GM21360 (cell line): Measurements from ENCODE around the gene RAB7B.

Experiments
- ATAC-seq: cut with Tn5 transposase; IDR thresholded peaks from one replicate; pipeline ENCODE4 v1.9.1; 2021; ENCODE audit warnings: mild to moderate bottlenecking, moderate library complexity; ENCODE audit not compliant: unreplicated experiment

Gene RAB7B

GRCh38 chr1:206023695-206024094, 20.5 kb upstream of the RAB7B start, which contains the start of gene CTSE:
CTSE (minus strand) TSS chr1:206023895; CDS start chr1:206023791, 104 bp downstream.
- no peak for ATAC-seq

- ATAC-seq, result no peak
These were observed 19.6 kb upstream of the RAB7B start for GRCh38 chr1:206022766-206023165.

GRCh38 chr1:206021626-206022365, 18.6 kb upstream of the RAB7B start:
- ATAC-seq, result no peak

- ATAC-seq, result no peak
These were observed 17.9 kb upstream of the RAB7B start for GRCh38 chr1:206021008-206021625.

GRCh38 chr1:206020393-206021007, 17.3 kb upstream of the RAB7B start:
- no peak for ATAC-seq

- ATAC-seq, result no peak
These were observed 11.9 kb upstream of the RAB7B start for GRCh38 chr1:206015071-206015470.

GRCh38 chr1:206014601-206015000, 11.4 kb upstream of the RAB7B start:
- no peak for ATAC-seq

- ATAC-seq, result no peak
These were observed 10.0 kb upstream of the RAB7B start for GRCh38 chr1:206013026-206013795.

- ATAC-seq, result no peak
These were observed 9.1 kb upstream of the RAB7B start for GRCh38 chr1:206012086-206012859.

- ATAC-seq, result no peak
These were observed 7.9 kb upstream of the RAB7B start for GRCh38 chr1:206011057-206011456.

- ATAC-seq, result no peak
These were observed 6.9 kb upstream of the RAB7B start for GRCh38 chr1:206010060-206010459.

GRCh38 chr1:206006946-206007345, 3.8 kb upstream of the RAB7B start:
- ATAC-seq, result no peak

- ATAC-seq, result no peak
These were observed 2.6 kb upstream of the RAB7B start for GRCh38 chr1:206005778-206006180.

GRCh38 chr1:206005234-206005633, 2.0 kb upstream of the RAB7B start:
- ATAC-seq, result no peak

GRCh38 chr1:206004826-206005225, 1.6 kb upstream of the RAB7B start:
- ATAC-seq, result no peak

GRCh38 chr1:206003854-206004800, 932 bp upstream of the RAB7B start:
- ATAC-seq, result no peak

- ATAC-seq, result no peak
These were observed 1.0 kb downstream of the RAB7B start for GRCh38 chr1:206002160-206002559.

- ATAC-seq, result no peak
These were observed 1.7 kb downstream of the RAB7B start for GRCh38 chr1:206001476-206001888.

- no peak for ATAC-seq
These were observed 2.4 kb downstream of the RAB7B start for GRCh38 chr1:206000641-206001339.
